GM23338 (cell line): ENCODE measurements around the gene FAM114A2. TPM values are rescaled to one million over a fixed set of nuclear protein-coding genes. Genes with fewer than 3 reads are reported as not detected.

Source experiments
- CREB1 ChIP-seq: fragments of 250-450 bp; sonication (Bioruptor Pico); IDR thresholded peaks from 2 replicates; pipeline ENCODE4 v1.5.0; 2020; ENCODE audit warnings: low read depth, mild to moderate bottlenecking, moderate library complexity
- ETS1 ChIP-seq: IDR thresholded peaks from 2 replicates; pipeline ENCODE4 v1.6.1; 2016; ENCODE audit warnings: antibody characterized with exemption
- EZH2 ChIP-seq: fragments of 200-600 bp; sonication (generic); IDR thresholded peaks from one replicate; pipeline ENCODE4 v1.8.0; 2017; ENCODE audit warnings: antibody characterized with exemption, mild to moderate bottlenecking, low read depth; ENCODE audit not compliant: unreplicated experiment
- EZH2phosphoT487 ChIP-seq: fragments of 200-600 bp; sonication (generic); IDR thresholded peaks from one replicate; pipeline ENCODE4 v1.8.1; 2018; ENCODE audit warnings: antibody characterized with exemption; ENCODE audit not compliant: unreplicated experiment
- JUNB ChIP-seq: IDR thresholded peaks from one replicate; pipeline ENCODE4 v1.6.1; 2016; ENCODE audit warnings: antibody characterized with exemption; ENCODE audit not compliant: unreplicated experiment
- NANOG ChIP-seq: IDR thresholded peaks from 2 replicates; pipeline ENCODE4 v1.6.1; 2016; ENCODE audit warnings: antibody characterized with exemption, borderline replicate concordance
- REST ChIP-seq: IDR thresholded peaks from one replicate; pipeline ENCODE4 v1.6.1; 2018; ENCODE audit warnings: antibody characterized with exemption; ENCODE audit not compliant: unreplicated experiment
- STAT1 ChIP-seq: IDR thresholded peaks from one replicate; pipeline ENCODE4 v1.6.1; 2016; ENCODE audit warnings: antibody characterized with exemption; ENCODE audit not compliant: unreplicated experiment
- ZNF114 ChIP-seq: fragments of 250-450 bp; sonication (Bioruptor Pico); IDR thresholded peaks from 2 replicates; pipeline ENCODE4 v1.5.0; 2020; ENCODE audit warnings: mild to moderate bottlenecking, moderate library complexity
- ZNF331 ChIP-seq: fragments of 250-450 bp; sonication (Bioruptor Pico); IDR thresholded peaks from 2 replicates; pipeline ENCODE4 v1.5.0; 2020; ENCODE audit warnings: low read depth, mild to moderate bottlenecking, moderate library complexity
- ZNF462 ChIP-seq: fragments of 250-450 bp; sonication (Bioruptor Pico); IDR thresholded peaks from 2 replicates; pipeline ENCODE4 v1.5.0; 2020; ENCODE audit warnings: mild to moderate bottlenecking, moderate library complexity
- polyA plus RNA-seq: library from polyadenylated mRNA; unstranded; fragments of >200 nt; fragmentation: Nextera tagmentation; extraction: Ambion mirVana; gene quantifications from 2 replicates; pipeline ENCODE4 v1.2.1, GENCODE V29; 2016
- total RNA-seq: library from RNA; depleted of rRNA; stranded (reverse); fragments of >200 nt; shearing (Covaris generic); gene quantifications from 2 replicates; pipeline ENCODE4 v1.2.3, GENCODE V29; 2014

The FAM114A2 gene
- total and polyA plus RNA-seq, 2 experiments from 2014 or later: 4.9 to 5.8 TPM

GRCh38 chr5:153968761-153969562 is 69.7 kb downstream of the FAM114A2 start (continued):
- no peak for TF ChIP-seq ZNF462 (CRISPR knock-in tag)
- TF ChIP-seq EZH2phosphoT487: no peak
- TF ChIP-seq ETS1: no peak
- no peak for TF ChIP-seq ZNF331 (CRISPR knock-in tag)
- no peak for TF ChIP-seq JUNB
- no peak for TF ChIP-seq STAT1
- TF ChIP-seq NANOG: no peak
- TF ChIP-seq ZNF114 (CRISPR knock-in tag): no peak
- TF ChIP-seq REST: no peak
- no peak for TF ChIP-seq EZH2
- no peak for TF ChIP-seq CREB1
